ENCODE measurements around the gene C2CD4C. TPM values are rescaled to one million over a fixed set of nuclear protein-coding genes. Genes with fewer than 3 reads are reported as not detected.
"Not testable (repeated sequence)": the region's sequence is repeated elsewhere in the genome, so short reads cannot be mapped to it uniquely, and the experiment has no call there.

Gene C2CD4C
- total and polyA plus RNA-seq, 2 of the 13 experiments (the other 11 are each of a cell fraction or from before 2014, with no cell fraction given): not detected

GRCh38 chr19:388691-389090, 20.3 kb downstream of the C2CD4C start (continued):
- TF ChIP-seq ZNF326 (CRISPR knock-in tag; IDR thresholded peaks at IDR 0.05; ENCODE audit: borderline replicate concordance) (no peak), RFXANK (CRISPR knock-in tag; IDR thresholded peaks at IDR 0.05) (no peak), SIX4 (CRISPR knock-in tag; IDR thresholded peaks at IDR 0.05) (no peak), REL (CRISPR knock-in tag; conservative IDR thresholded peaks at IDR 0.05) (no peak)

GRCh38 chr19:387777-388176, 21.2 kb downstream of the C2CD4C start:
- Histone ChIP-seq H3K36me3 (replicated peaks in 1 of 2; ENCODE audit: control insufficient read depth in 1 of 2, insufficient read depth in 2 of 2, low read length in 2 of 2) (no peaks in the 10 kb centered on the region), H3K79me2 (ENCODE audit: insufficient read depth, low read length) (no peaks in the 10 kb centered on the region), H3K27me3 (ENCODE audit: control insufficient read depth in 1 of 2, insufficient read depth in 2 of 2, low read length in 2 of 2) (peaks cover 22 to 70% of the 10 kb centered on the region in 2 experiments), H3K4me1 (ENCODE audit: insufficient read depth, low read length) (no peaks in the 10 kb centered on the region), H3K27ac (ENCODE audit: extremely low read length, insufficient read depth, low read length) (no peak overlapping the region), H4K20me1 (ENCODE audit: insufficient read depth, low read length) (no peaks in the 10 kb centered on the region), H3K4me2 (ENCODE audit: low read depth, low read length) (no peak overlapping the region), H2AFZ (ENCODE audit: low read length) (no peak overlapping the region), H3K9me3 (ENCODE audit: low read length) (no peaks in the 10 kb centered on the region), H3K4me3 (replicated peaks in 1 of 3; ENCODE audit: insufficient read depth in 1 of 3, low read depth in 2 of 3, low read length in 3 of 3) (no peak overlapping the region), H3K9ac (ENCODE audit: insufficient read depth, low read depth, low read length) (no peak overlapping the region)
- FAIRE-seq (no peak), ATAC-seq (no peak), DNase-seq (ENCODE audit: low spot score) (no peak)
- 54% methylated on average over 8 of the region's 21 CpGs for WGBS (ENCODE audit: low lambda C conversion rate)
- BruUV-seq (replicated peaks): no TSS peak
- in situ Hi-C loops (cut with HindIII; ENCODE audit: extremely low pct_ligation_motif_present, low pct_unique_long_range_greater_than_20kb): no loop called here
- intact Hi-C loops (cut with micrococcal nuclease; ENCODE audit: unreplicated experiment): loop anchor here (2.0 kb wide), 1 partner anchor 93 kb away; no protein-coding TSS in a partner anchor
- CTCF ChIA-PET (ENCODE audit: low intra/inter-chr PET ratio, low total read pairs): no interaction called here
- TF ChIP-seq GRHL1 (CRISPR knock-in tag; conservative IDR thresholded peaks at IDR 0.05) (no peak), KAT8 (CRISPR knock-in tag; IDR thresholded peaks at IDR 0.05) (no peak), HIC2 (CRISPR knock-in tag; IDR thresholded peaks at IDR 0.05; ENCODE audit: low read depth) (no peak), KLF12 (CRISPR knock-in tag; IDR thresholded peaks at IDR 0.05; ENCODE audit: borderline replicate concordance) (no peak), ZNF432 (CRISPR knock-in tag; IDR thresholded peaks at IDR 0.05; ENCODE audit: borderline replicate concordance) (no peak)
- POLR2A ChIA-PET: no interaction called here

GRCh38 chr19:386632-387301, 22.2 kb downstream of the C2CD4C start:
- CTCF ChIA-PET (ENCODE audit: low intra/inter-chr PET ratio, low total read pairs); POLR2A ChIA-PET; intact Hi-C loops (cut with micrococcal nuclease; ENCODE audit: unreplicated experiment); H3K9me3 ChIP-seq (ENCODE audit: low read length); BruUV-seq (replicated peaks); H4K20me1 ChIP-seq (ENCODE audit: insufficient read depth, low read length); ATAC-seq; H3K27ac ChIP-seq (ENCODE audit: extremely low read length, insufficient read depth, low read length); H3K36me3 ChIP-seq (replicated peaks in 1 of 2; ENCODE audit: control insufficient read depth in 1 of 2, insufficient read depth in 2 of 2, low read length in 2 of 2); FAIRE-seq; in situ Hi-C loops (cut with HindIII; ENCODE audit: extremely low pct_ligation_motif_present, low pct_unique_long_range_greater_than_20kb); H3K4me3 ChIP-seq (replicated peaks in 1 of 3; ENCODE audit: insufficient read depth in 1 of 3, low read depth in 2 of 3, low read length in 3 of 3); H3K4me2 ChIP-seq (ENCODE audit: low read depth, low read length); DNase-seq (ENCODE audit: low spot score); H3K79me2 ChIP-seq (ENCODE audit: insufficient read depth, low read length); H3K9ac ChIP-seq (ENCODE audit: insufficient read depth, low read depth, low read length); H2AFZ ChIP-seq (ENCODE audit: low read length); H3K4me1 ChIP-seq (ENCODE audit: insufficient read depth, low read length): not testable (repeated sequence)
- peaks cover 15 to 62% of the 10 kb centered on the region in 2 experiments for H3K27me3 ChIP-seq (ENCODE audit: control insufficient read depth in 1 of 2, insufficient read depth in 2 of 2, low read length in 2 of 2)
- 25% methylated on average over 9 of the region's 22 CpGs for WGBS (ENCODE audit: low lambda C conversion rate)
